Panc1 (cell line): Measurements from ENCODE around the gene RBM47. TPM values are rescaled to one million over a fixed set of nuclear protein-coding genes. Genes with fewer than 3 reads are reported as not detected.

Source experiments
- ATAC-seq: fragments of 200-7000 bp; cut with Tn5 transposase; 2 replicates; pipeline ENCODE4 v1.9.1; 2020; ENCODE audit warnings: mild to moderate bottlenecking, moderate library complexity
- BruUV-seq: library from RNA; stranded (reverse); fragments of 400-500 nt; replicated peaks from 2 replicates; lab custom pipeline; 2021; lab: Mats Ljungman, UMichigan
- CTCF ChIA-PET: fragments of 300-600 bp; sonication (Branson Sonifier 250); formaldehyde crosslinking; loops from one replicate; lab custom pipeline; 2022; ENCODE audit warnings: antibody characterized with exemption; lab: Charles Lee
- POLR2A ChIA-PET: fragments of 300-600 bp; sonication (Branson Sonifier 250); formaldehyde crosslinking; loops from one replicate; lab custom pipeline; 2022; ENCODE audit warnings: antibody characterized with exemption; lab: Charles Lee
- DNase-seq: peaks from one replicate; pipeline ENCODE4 v3.0.0-alpha.2; 2010; ENCODE audit warnings: low read depth, low spot score
- H3K27ac ChIP-seq: 2 replicates; pipeline ENCODE4 v1.5.1; 2011; ENCODE audit warnings: mild to moderate bottlenecking, low read length, inconsistent platforms
- H3K27me3 ChIP-seq: fragments of 200-500 bp; sonication (Bioruptor generic); 2 replicates; pipeline ENCODE4 v1.6.0; 2014; ENCODE audit warnings: low read length, inconsistent platforms; ENCODE audit not compliant: control insufficient read depth, insufficient read depth
- H3K36me3 ChIP-seq: fragments of 200-500 bp; sonication (Bioruptor generic); 2 replicates; pipeline ENCODE4 v1.5.1; 2014; ENCODE audit warnings: inconsistent platforms, mild to moderate bottlenecking, low read length, moderate library complexity; ENCODE audit not compliant: control insufficient read depth, insufficient read depth
- H3K4me1 ChIP-seq: 2 replicates; pipeline ENCODE4 v1.5.1; 2011; ENCODE audit warnings: inconsistent platforms, mild to moderate bottlenecking, low read length, moderate library complexity; ENCODE audit not compliant: control insufficient read depth, insufficient read depth
- H3K4me3 ChIP-seq, 2 experiments: 2 replicates each; pipeline ENCODE4 v1.5.1; 2011 to 2012; ENCODE audit warnings: low read depth in 2 of 2, low read length in 2 of 2, mild to moderate bottlenecking in 2 of 2, inconsistent platforms in 1 of 2, moderate library complexity in 1 of 2
- H3K9me3 ChIP-seq: fragments of 200-500 bp; sonication (Bioruptor generic); 2 replicates; pipeline ENCODE4 v1.5.1; 2014; ENCODE audit warnings: low read depth, mild to moderate bottlenecking, inconsistent platforms, low read length, moderate library complexity; ENCODE audit not compliant: control insufficient read depth, insufficient read depth
- CTCF ChIP-seq: fragments of 450-650 bp; IDR thresholded peaks from 2 replicates; pipeline ENCODE4 v1.5.1; 2017; ENCODE audit warnings: mild to moderate bottlenecking
- POLR2AphosphoS5 ChIP-seq: IDR thresholded peaks from 2 replicates; pipeline ENCODE4 v1.6.1; 2012; ENCODE audit warnings: mild to moderate bottlenecking, low read depth, low read length, moderate library complexity
- SIN3A ChIP-seq: IDR thresholded peaks from 2 replicates; pipeline ENCODE4 v1.6.1; 2012; ENCODE audit warnings: low read depth, mild to moderate bottlenecking, low read length, moderate library complexity, borderline replicate concordance; ENCODE audit not compliant: insufficient read depth
- TCF7L2 ChIP-seq: IDR thresholded peaks from 2 replicates; pipeline ENCODE4 v1.6.1; 2011; ENCODE audit warnings: mild to moderate bottlenecking, low read depth, low read length, inconsistent platforms
- in situ Hi-C: cut with HindIII; loops from 2 replicates; pipeline ENCODE4 v1.10.0; 2016; ENCODE audit warnings: low sequenced_read_pairs, low pct_unique_long_range_greater_than_20kb
- intact Hi-C: fragments of 100-400 bp; cut with micrococcal nuclease; formaldehyde crosslinking; loops from one replicate; pipeline ENCODE4 v1.10.0; 2022; ENCODE audit not compliant: unreplicated experiment
- total RNA-seq: library from RNA; stranded (reverse); gene quantifications from one replicate; pipeline ENCODE4 v1.2.1, GENCODE V29; 2021; ENCODE audit not compliant: unreplicated experiment
- TF ChIP-seq, protein P1 (sequence below), 2 experiments: IDR thresholded peaks; 2 replicates each; pipeline ENCODE4 v1.6.1; 2011 to 2012; ENCODE audit warnings: low read depth in 2 of 2, control low read depth in 1 of 2, low read length in 1 of 2, mild to moderate bottlenecking in 1 of 2, moderate library complexity in 1 of 2; ENCODE audit not compliant: insufficient read depth in 1 of 2

The RBM47 gene
- total RNA-seq, 1 experiment from 2014 or later, result 2.0 TPM

DNA sequence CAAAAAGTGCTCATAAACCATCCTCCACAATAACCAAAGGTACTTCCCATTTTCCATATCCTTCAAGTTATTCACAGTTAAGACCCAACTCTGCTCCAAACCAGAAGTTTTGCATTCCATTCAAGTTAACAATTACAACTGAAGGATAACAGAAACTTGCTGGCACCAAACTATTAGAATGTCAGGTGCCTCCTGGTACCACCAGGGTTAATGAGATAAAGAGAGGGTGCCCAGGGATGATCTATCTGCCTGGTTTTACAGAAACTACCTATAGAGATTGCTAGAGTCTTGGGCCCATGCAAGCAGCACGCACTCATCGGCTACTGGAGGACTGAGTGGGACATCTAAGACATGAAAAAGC lies 114.6 kb downstream of the RBM47 start:
- no peaks in the 10 kb centered on the region for H3K9me3 ChIP-seq
- H3K36me3 ChIP-seq, result no peaks in the 10 kb centered on the region
- no peaks in the 10 kb centered on the region for H3K27me3 ChIP-seq
- in situ Hi-C loops (no loop called here), intact Hi-C loops (no loop called here)
- no TSS peak for BruUV-seq
- ATAC-seq, result no peak
- no peak for TF ChIP-seq SIN3A
- TF ChIP-seq, protein P1, sequence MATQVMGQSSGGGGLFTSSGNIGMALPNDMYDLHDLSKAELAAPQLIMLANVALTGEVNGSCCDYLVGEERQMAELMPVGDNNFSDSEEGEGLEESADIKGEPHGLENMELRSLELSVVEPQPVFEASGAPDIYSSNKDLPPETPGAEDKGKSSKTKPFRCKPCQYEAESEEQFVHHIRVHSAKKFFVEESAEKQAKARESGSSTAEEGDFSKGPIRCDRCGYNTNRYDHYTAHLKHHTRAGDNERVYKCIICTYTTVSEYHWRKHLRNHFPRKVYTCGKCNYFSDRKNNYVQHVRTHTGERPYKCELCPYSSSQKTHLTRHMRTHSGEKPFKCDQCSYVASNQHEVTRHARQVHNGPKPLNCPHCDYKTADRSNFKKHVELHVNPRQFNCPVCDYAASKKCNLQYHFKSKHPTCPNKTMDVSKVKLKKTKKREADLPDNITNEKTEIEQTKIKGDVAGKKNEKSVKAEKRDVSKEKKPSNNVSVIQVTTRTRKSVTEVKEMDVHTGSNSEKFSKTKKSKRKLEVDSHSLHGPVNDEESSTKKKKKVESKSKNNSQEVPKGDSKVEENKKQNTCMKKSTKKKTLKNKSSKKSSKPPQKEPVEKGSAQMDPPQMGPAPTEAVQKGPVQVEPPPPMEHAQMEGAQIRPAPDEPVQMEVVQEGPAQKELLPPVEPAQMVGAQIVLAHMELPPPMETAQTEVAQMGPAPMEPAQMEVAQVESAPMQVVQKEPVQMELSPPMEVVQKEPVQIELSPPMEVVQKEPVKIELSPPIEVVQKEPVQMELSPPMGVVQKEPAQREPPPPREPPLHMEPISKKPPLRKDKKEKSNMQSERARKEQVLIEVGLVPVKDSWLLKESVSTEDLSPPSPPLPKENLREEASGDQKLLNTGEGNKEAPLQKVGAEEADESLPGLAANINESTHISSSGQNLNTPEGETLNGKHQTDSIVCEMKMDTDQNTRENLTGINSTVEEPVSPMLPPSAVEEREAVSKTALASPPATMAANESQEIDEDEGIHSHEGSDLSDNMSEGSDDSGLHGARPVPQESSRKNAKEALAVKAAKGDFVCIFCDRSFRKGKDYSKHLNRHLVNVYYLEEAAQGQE (IDR thresholded peaks at IDR 0.05; ENCODE audit: insufficient read depth in 1 of 2, low read depth in 2 of 2, low read length in 1 of 2), result no peak
- no peak for TF ChIP-seq TCF7L2
- no peak for TF ChIP-seq POLR2AphosphoS5
- H3K27ac ChIP-seq, result no peak overlapping the region
- ChIA-PET CTCF (no interaction called here), POLR2A (no interaction called here)
- DNase-seq, result no peak
- no peak overlapping the region for H3K4me3 ChIP-seq
- no peaks in the 10 kb centered on the region for H3K4me1 ChIP-seq

DNA sequence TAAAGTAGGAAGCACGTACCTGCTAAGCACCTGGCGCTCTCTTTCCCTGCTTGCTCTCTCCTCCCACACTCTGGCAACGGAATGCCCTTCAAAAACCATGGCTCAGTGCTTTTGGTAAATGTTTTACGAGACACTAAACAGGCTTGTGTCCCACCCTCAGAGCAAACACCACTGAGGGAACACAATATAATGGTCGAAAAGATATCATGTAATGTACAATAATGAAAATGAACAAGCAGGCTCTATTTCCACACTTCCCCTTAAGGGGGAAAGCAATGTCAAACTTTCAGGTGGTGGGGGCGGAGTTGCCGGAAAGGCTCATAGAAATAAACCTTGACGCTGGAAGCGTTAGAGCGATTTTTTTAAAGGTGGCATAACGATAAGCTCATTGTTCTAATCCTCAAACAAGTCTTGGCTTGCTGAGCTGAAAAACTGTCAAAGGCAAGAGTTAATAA lies 115.1 kb downstream of the RBM47 start:
- no peak overlapping the region for H3K27ac ChIP-seq
- no peaks in the 10 kb centered on the region for H3K27me3 ChIP-seq
- TF ChIP-seq TCF7L2 (no peak), CTCF (no peak), POLR2AphosphoS5 (no peak), SIN3A (no peak)
- TF ChIP-seq, protein P1 (IDR thresholded peaks at IDR 0.05; ENCODE audit: insufficient read depth in 1 of 2, low read depth in 2 of 2, low read length in 1 of 2), result no peak
- intact Hi-C loops, result no loop called here
- CTCF ChIA-PET, result interaction anchor here (0.7 kb wide), 1 partner anchor 17 kb away, joined by 4 read pairs; no protein-coding TSS in a partner anchor
- H3K4me3 ChIP-seq, result no peak overlapping the region
- in situ Hi-C loops, result no loop called here
- H3K36me3 ChIP-seq, result no peaks in the 10 kb centered on the region
- no peaks in the 10 kb centered on the region for H3K4me1 ChIP-seq
- no peak for DNase-seq
- POLR2A ChIA-PET, result no interaction called here
- BruUV-seq, result no TSS peak
- ATAC-seq, result no peak
- no peaks in the 10 kb centered on the region for H3K9me3 ChIP-seq
